Uterus (tissue), 2 donors: ENCODE measurements around the gene RIMS3.

Source experiments
- POLR2A ChIP-seq, 2 donors: fragments of 450-650 bp; IDR thresholded peaks; one replicate each; pipeline ENCODE4 v1.6.1; 2016; ENCODE audit warnings: antibody characterized with exemption in 2 of 2, mild to moderate bottlenecking in 1 of 2, moderate library complexity in 1 of 2
- TF ChIP-seq, protein P1 (sequence below), 4 experiments: fragments of 200-600 bp in 2 of 4; fragments of 450-650 bp in 2 of 4; sonication (generic) in 2 of 4; IDR thresholded peaks; one replicate each; pipeline ENCODE4 v1.5.1; 2016 to 2019; ENCODE audit warnings: antibody characterized with exemption in 4 of 4, mild to moderate bottlenecking in 2 of 4, moderate library complexity in 1 of 4

DNA sequence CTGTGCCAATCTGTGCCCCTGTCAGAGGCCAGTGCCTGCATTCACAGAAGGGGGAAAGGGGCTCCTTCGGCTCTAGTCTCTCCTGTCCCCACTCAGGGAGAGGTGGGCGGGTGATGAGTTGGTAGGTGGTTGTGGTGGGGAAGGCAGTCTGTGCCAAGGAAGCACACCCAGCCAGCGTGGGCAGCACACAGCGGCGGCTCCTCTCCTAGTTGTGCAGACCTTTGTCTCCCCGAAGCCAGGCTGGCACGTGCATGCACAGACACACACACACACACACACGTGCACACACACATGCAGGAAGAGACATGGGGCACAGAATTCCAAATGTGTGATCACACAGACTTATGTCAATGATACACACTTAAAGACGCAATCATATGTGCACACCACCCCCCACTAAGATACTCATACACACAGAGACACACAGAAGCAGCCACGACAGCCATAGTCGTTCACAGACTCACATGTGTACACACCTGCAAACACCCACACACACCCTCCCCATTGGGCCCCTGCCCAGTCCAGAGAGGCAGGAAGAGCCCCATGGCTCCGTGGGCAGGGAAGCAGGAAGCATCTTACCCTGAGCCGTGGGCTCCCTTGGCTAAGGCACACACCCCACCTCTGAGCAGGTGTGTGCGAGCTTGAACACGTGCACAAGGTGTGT, 16.4 kb downstream of the RIMS3 start:
- TF ChIP-seq, protein P1, sequence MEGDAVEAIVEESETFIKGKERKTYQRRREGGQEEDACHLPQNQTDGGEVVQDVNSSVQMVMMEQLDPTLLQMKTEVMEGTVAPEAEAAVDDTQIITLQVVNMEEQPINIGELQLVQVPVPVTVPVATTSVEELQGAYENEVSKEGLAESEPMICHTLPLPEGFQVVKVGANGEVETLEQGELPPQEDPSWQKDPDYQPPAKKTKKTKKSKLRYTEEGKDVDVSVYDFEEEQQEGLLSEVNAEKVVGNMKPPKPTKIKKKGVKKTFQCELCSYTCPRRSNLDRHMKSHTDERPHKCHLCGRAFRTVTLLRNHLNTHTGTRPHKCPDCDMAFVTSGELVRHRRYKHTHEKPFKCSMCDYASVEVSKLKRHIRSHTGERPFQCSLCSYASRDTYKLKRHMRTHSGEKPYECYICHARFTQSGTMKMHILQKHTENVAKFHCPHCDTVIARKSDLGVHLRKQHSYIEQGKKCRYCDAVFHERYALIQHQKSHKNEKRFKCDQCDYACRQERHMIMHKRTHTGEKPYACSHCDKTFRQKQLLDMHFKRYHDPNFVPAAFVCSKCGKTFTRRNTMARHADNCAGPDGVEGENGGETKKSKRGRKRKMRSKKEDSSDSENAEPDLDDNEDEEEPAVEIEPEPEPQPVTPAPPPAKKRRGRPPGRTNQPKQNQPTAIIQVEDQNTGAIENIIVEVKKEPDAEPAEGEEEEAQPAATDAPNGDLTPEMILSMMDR (IDR thresholded peaks at IDR 0.05) = no peak
- no peak for TF ChIP-seq POLR2A (IDR thresholded peaks at IDR 0.05)
